Measurements from ENCODE around the gene TANK. TPM values are rescaled to one million over a fixed set of nuclear protein-coding genes. Genes with fewer than 3 reads are reported as not detected.

TANK gene
- total and polyA plus RNA-seq, 2 of the 8 experiments (the other 6 are each of a cell fraction or from before 2014, with no cell fraction given), result 7.0 to 26.1 TPM

DNA sequence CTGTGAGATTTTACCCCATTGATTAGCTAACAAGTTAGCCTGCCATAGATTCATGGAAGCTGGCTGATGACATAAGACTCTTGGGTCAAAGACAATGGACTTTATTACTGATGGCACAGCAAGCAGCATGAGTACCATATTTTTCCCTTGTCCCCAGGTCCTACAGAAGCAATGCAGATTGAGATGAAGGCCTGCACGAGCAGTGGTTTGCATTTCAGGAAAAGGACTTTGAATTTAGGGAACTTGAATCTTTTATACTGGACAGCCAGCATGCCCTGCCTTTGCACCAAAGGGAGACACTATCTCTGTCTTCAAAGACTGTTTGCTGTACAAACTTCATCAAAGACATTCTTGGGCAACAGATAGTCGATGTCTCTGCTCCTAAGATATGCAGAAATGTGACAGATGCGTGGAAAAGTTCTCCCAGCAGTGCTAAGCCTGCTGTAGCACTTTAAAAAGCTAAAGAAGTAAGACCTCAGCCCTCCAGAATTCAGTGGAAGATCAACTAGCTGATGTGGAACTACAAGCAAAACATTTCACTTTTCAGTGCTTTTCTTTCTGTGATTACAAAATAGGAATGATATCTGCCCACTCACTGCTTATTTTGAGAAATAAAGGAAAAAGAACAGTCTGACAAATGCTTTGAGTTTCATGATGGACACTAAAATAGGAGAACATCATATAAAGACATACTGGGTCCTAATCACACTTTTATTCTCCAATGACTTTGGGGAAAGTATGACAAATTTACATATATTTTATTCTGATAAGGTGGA lies 44.4 kb upstream of the TANK start:
- FAIRE-seq (no peak), DNase-seq (ENCODE audit: low read depth in 1 of 2, low spot score in 2 of 2) (no peak)
- Histone ChIP-seq H3K56ac (replicated peaks; ENCODE audit: insufficient read length, low read depth, low read length) (no peak overlapping the region), H2BK12ac (ENCODE audit: low read depth, low read length) (no peak overlapping the region), H4K5ac (ENCODE audit: insufficient read length, low read depth, low read length) (no peak overlapping the region), H4K91ac (replicated peaks; ENCODE audit: insufficient read length, low read length) (no peak overlapping the region), H4K20me1 (replicated peaks in 1 of 2; ENCODE audit: control insufficient read depth in 1 of 2, insufficient read depth in 2 of 2, low read length in 2 of 2) (no peaks in the 10 kb centered on the region), H3K23ac (ENCODE audit: insufficient read length) (no peak overlapping the region), H3K4me3 (ENCODE audit: extremely low read depth in 1 of 4, insufficient read depth in 2 of 4, low read depth in 3 of 4, low read length in 4 of 4) (no peak overlapping the region), H2BK20ac (ENCODE audit: low read length) (no peak overlapping the region), H2AFZ (ENCODE audit: low read length) (no peak overlapping the region), H2BK120ac (replicated peaks; ENCODE audit: low read depth, low read length) (no peak overlapping the region), H2AK5ac (ENCODE audit: low read depth, low read length) (no peak overlapping the region), H3K36me3 (ENCODE audit: control insufficient read depth in 2 of 4, insufficient read depth in 4 of 4, low read length in 3 of 4) (no peaks in the 10 kb centered on the region), H3K4me1 (replicated peaks in 1 of 4; ENCODE audit: control insufficient read depth in 3 of 4, insufficient read depth in 4 of 4, low read length in 3 of 4) (peaks cover 0 to 8% (median 5%) of the 10 kb centered on the region in 4 experiments; a peak in 3 of 7 replicates), H3K27me3 (replicated peaks in 1 of 4; ENCODE audit: control insufficient read depth in 3 of 4, extremely low read depth in 1 of 4, insufficient read depth in 3 of 4, low read length in 3 of 4) (no peaks in the 10 kb centered on the region), H4K8ac (ENCODE audit: extremely low read depth, insufficient read depth, low read length) (no peak overlapping the region), H3K27ac (ENCODE audit: low read depth, low read length) (no peak overlapping the region), H3K23me2 (ENCODE audit: low read depth, low read length) (no peaks in the 10 kb centered on the region), H3K18ac (ENCODE audit: extremely low read depth, low read length) (no peak overlapping the region), H3K9me3 (ENCODE audit: insufficient read depth in 2 of 2, low read depth in 1 of 2, low read length in 1 of 2) (no peaks in the 10 kb centered on the region), H2BK15ac (ENCODE audit: low read length) (no peak overlapping the region), H2BK5ac (ENCODE audit: low read depth, low read length) (no peak overlapping the region), H3K14ac (ENCODE audit: insufficient read length) (no peak overlapping the region), H3K4me2 (ENCODE audit: insufficient read depth in 1 of 2, low read depth in 2 of 2, low read length in 2 of 2) (no peak overlapping the region), H3K4ac (replicated peaks; ENCODE audit: insufficient read length, low read depth, low read length) (no peak overlapping the region), H3K79me2 (ENCODE audit: control insufficient read depth in 1 of 2, insufficient read depth in 2 of 2, low read length in 2 of 2) (no peaks in the 10 kb centered on the region), H3K9ac (replicated peaks in 1 of 4; ENCODE audit: extremely low read depth in 1 of 4, low read depth in 3 of 4, low read length in 3 of 4) (no peak overlapping the region), H3K79me1 (ENCODE audit: low read depth, low read length) (no peaks in the 10 kb centered on the region)
- 89% methylated on average over 3 of the region's 3 CpGs; no CpG with 5 or more reads in 1 of the 2 experiments for WGBS, 2 experiments (ENCODE audit: extremely low coverage in 1 of 2, insufficient coverage in 1 of 2, insufficient read length in 1 of 2, insufficient replicate concordance in 2 of 2, low coverage in 1 of 2, low lambda C conversion rate in 2 of 2, missing lambda C conversion rate in 1 of 2)
- POLR2A ChIA-PET (ENCODE audit: partially characterized antibody), result no interaction called here
- CTCF ChIA-PET (ENCODE audit: partially characterized antibody), result interaction anchor here (1.4 kb wide), 1 partner anchor 40 kb away, joined by 3 read pairs; no protein-coding TSS in a partner anchor
- TF ChIP-seq TBP (IDR thresholded peaks at IDR 0.05; ENCODE audit: low read depth, low read length) (no peak), EZH2 (IDR thresholded peaks at IDR 0.05; ENCODE audit: low read depth, low read length, severe bottlenecking) (no peak), CBX5 (IDR thresholded peaks at IDR 0.05; ENCODE audit: low read depth, low read length) (no peak)
- TF ChIP-seq, protein P1, sequence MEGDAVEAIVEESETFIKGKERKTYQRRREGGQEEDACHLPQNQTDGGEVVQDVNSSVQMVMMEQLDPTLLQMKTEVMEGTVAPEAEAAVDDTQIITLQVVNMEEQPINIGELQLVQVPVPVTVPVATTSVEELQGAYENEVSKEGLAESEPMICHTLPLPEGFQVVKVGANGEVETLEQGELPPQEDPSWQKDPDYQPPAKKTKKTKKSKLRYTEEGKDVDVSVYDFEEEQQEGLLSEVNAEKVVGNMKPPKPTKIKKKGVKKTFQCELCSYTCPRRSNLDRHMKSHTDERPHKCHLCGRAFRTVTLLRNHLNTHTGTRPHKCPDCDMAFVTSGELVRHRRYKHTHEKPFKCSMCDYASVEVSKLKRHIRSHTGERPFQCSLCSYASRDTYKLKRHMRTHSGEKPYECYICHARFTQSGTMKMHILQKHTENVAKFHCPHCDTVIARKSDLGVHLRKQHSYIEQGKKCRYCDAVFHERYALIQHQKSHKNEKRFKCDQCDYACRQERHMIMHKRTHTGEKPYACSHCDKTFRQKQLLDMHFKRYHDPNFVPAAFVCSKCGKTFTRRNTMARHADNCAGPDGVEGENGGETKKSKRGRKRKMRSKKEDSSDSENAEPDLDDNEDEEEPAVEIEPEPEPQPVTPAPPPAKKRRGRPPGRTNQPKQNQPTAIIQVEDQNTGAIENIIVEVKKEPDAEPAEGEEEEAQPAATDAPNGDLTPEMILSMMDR (IDR thresholded peaks at IDR 0.05; ENCODE audit: control extremely low read depth in 1 of 3, insufficient read depth in 1 of 3, low read depth in 1 of 3, low read length in 3 of 3), result no peak
- TF ChIP-seq, protein P2, sequence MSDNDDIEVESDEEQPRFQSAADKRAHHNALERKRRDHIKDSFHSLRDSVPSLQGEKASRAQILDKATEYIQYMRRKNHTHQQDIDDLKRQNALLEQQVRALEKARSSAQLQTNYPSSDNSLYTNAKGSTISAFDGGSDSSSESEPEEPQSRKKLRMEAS (IDR thresholded peaks at IDR 0.05), result no peak

Data from H1 (cell line).